Measurements from ENCODE around the gene SUGCT.

The SUGCT gene

GRCh38 chr7:40542982-40543741 is 408.4 kb downstream of the SUGCT start:
- TF ChIP-seq, protein P1, sequence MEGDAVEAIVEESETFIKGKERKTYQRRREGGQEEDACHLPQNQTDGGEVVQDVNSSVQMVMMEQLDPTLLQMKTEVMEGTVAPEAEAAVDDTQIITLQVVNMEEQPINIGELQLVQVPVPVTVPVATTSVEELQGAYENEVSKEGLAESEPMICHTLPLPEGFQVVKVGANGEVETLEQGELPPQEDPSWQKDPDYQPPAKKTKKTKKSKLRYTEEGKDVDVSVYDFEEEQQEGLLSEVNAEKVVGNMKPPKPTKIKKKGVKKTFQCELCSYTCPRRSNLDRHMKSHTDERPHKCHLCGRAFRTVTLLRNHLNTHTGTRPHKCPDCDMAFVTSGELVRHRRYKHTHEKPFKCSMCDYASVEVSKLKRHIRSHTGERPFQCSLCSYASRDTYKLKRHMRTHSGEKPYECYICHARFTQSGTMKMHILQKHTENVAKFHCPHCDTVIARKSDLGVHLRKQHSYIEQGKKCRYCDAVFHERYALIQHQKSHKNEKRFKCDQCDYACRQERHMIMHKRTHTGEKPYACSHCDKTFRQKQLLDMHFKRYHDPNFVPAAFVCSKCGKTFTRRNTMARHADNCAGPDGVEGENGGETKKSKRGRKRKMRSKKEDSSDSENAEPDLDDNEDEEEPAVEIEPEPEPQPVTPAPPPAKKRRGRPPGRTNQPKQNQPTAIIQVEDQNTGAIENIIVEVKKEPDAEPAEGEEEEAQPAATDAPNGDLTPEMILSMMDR (IDR thresholded peaks at IDR 0.05) = no peak
- H3K27ac ChIP-seq = peak overlapping the region in 1 of 2 donors; percentile 56
- no peak overlapping the region for H3K4me3 ChIP-seq
- no peak for DNase-seq (ENCODE audit: low spot score)

- no peak for DNase-seq (ENCODE audit: low spot score)
- H3K4me3 ChIP-seq = peak overlapping the region; percentile 17
- TF ChIP-seq, protein P1 (IDR thresholded peaks at IDR 0.05) = no peak
- H3K27ac ChIP-seq = peak overlapping the region; percentile 21 to 70
Observed at GRCh38 chr7:40544221-40544723, 409.5 kb downstream of the SUGCT start.

- Histone ChIP-seq H3K4me3 (peak overlapping the region; percentile 17), H3K27ac (peak overlapping the region; percentile 21 to 70)
- no peak for DNase-seq (ENCODE audit: low spot score)
- TF ChIP-seq, protein P1 (IDR thresholded peaks at IDR 0.05) = no peak
Observed at GRCh38 chr7:40544871-40545303, 410.1 kb downstream of the SUGCT start.

DNA sequence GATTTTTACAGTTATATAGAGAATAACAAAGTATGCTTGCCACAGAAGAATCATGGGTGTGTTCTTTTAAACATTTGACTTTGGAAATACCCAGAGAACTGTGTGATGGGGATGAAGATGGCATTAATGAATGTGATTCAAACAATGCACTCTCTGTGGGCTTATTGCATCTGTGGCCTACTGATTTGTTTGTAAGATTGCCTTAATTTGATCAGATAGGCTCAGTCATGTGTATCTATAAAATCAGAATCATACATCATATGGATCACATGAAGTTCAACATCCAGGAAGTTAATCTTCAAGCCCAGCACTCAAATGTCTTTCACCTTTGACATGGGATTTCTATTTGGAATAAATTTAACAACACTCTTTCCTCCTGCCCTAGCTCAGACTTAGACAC is 410.9 kb downstream of the SUGCT start:
- DNase-seq (ENCODE audit: low spot score) = no peak
- Histone ChIP-seq H3K27ac (peak overlapping the region in 1 of 2 donors; percentile 70), H3K4me3 (no peak overlapping the region)
- TF ChIP-seq, protein P1 (IDR thresholded peaks at IDR 0.05) = no peak

GRCh38 chr7:40546616-40547501 is 412.1 kb downstream of the SUGCT start:
- TF ChIP-seq, protein P1 (IDR thresholded peaks at IDR 0.05) = no peak
- no peak for DNase-seq (ENCODE audit: low spot score)
- no peak overlapping the region for H3K4me3 ChIP-seq
- peak overlapping the region in 1 of 2 donors; percentile 18 for H3K27ac ChIP-seq

DNA sequence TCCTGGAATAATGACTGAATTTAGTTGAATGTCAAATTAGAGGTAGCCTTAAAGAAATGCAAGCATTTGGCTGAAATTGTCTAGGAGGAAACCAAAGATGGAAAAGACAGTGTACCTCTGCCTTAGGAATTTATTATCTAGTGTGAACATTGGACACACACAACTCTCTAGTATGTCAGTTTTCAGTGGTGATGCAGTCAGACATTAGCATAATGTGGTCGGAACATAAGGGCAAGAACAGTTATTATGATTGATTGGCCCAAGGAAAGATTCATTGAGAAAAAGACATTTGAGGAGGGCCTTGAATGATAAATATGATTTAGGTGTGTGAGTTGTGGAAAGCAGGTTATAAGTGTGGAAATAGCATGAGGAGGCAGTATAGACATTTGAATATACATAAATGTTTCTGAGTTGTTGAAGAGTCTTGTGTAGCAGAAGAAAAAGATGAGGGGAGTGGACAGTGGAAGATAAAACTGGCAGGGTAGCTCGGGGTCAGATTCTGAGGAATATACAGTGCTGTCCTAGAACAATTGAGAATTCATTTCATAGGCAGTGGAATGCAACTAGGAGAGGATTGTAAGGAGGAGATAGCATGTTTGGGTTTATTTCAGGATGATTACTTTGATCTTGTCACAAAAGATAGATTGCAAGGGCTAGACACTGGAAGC is 414.7 kb downstream of the SUGCT start:
- no peak for DNase-seq (ENCODE audit: low spot score)
- no peak overlapping the region for H3K4me3 ChIP-seq
- TF ChIP-seq, protein P1 (IDR thresholded peaks at IDR 0.05) = no peak
- no peak overlapping the region for H3K27ac ChIP-seq

Measured in coronary artery (tissue), 2 donors.